H9 (cell line): Measurements from ENCODE around the gene GPR107. TPM values are rescaled to one million over a fixed set of nuclear protein-coding genes. Genes with fewer than 3 reads are reported as not detected.

Experiments
- DNase-seq: peaks from one replicate; pipeline ENCODE4 v3.0.0-alpha.2; 2017
- H2AFZ ChIP-seq: one replicate; pipeline ENCODE4 v1.6.1; 2013; ENCODE audit warnings: mild to moderate bottlenecking, low read length, control low read depth, moderate library complexity
- H2AK5ac ChIP-seq: 2 replicates; pipeline ENCODE4 v1.6.1; 2013; ENCODE audit warnings: low read length, control low read depth, mixed read lengths; ENCODE audit not compliant: insufficient read length
- H2BK120ac ChIP-seq: one replicate; pipeline ENCODE4 v1.6.1; 2013; ENCODE audit warnings: low read depth, mild to moderate bottlenecking, low read length, control low read depth, inconsistent platforms; ENCODE audit not compliant: poor library complexity, severe bottlenecking
- H2BK12ac ChIP-seq: 2 replicates; pipeline ENCODE4 v1.6.1; 2013; ENCODE audit warnings: low read length, control low read depth, mixed read lengths, low read depth; ENCODE audit not compliant: insufficient read length
- H2BK15ac ChIP-seq: 2 replicates; pipeline ENCODE4 v1.6.1; 2013; ENCODE audit warnings: low read depth, low read length, control low read depth
- H2BK20ac ChIP-seq: one replicate; pipeline ENCODE4 v1.6.1; 2013; ENCODE audit warnings: low read depth, mild to moderate bottlenecking, low read length, control low read depth, inconsistent platforms; ENCODE audit not compliant: poor library complexity, severe bottlenecking
- H2BK5ac ChIP-seq: 2 replicates; pipeline ENCODE4 v1.6.1; 2013; ENCODE audit warnings: low read length, control low read depth, mixed read lengths; ENCODE audit not compliant: insufficient read length
- H3K14ac ChIP-seq: 2 replicates; pipeline ENCODE4 v1.6.1; 2013; ENCODE audit warnings: low read length, control low read depth; ENCODE audit not compliant: insufficient read depth
- H3K18ac ChIP-seq: 2 replicates; pipeline ENCODE4 v1.6.1; 2013; ENCODE audit warnings: low read depth, mild to moderate bottlenecking, mixed read lengths, low read length, control low read depth; ENCODE audit not compliant: insufficient read length
- H3K23ac ChIP-seq: 2 replicates; pipeline ENCODE4 v1.6.1; 2013; ENCODE audit warnings: low read length, control low read depth, mixed read lengths, low read depth; ENCODE audit not compliant: insufficient read length
- H3K23me2 ChIP-seq: 2 replicates; pipeline ENCODE4 v1.6.1; 2013; ENCODE audit warnings: low read depth, mild to moderate bottlenecking, mixed read lengths, low read length, control low read depth; ENCODE audit not compliant: insufficient read length, poor library complexity, severe bottlenecking
- H3K27ac ChIP-seq: 2 replicates; pipeline ENCODE4 v1.5.1; 2013; ENCODE audit warnings: low read length, control low read depth, mixed read lengths, low read depth; ENCODE audit not compliant: insufficient read length
- H3K27me3 ChIP-seq: 2 replicates; pipeline ENCODE4 v1.6.1; 2013; ENCODE audit warnings: low read length, control low read depth, inconsistent platforms; ENCODE audit not compliant: insufficient read depth
- H3K4ac ChIP-seq: 2 replicates; pipeline ENCODE4 v1.6.1; 2013; ENCODE audit warnings: low read depth, mild to moderate bottlenecking, control low read depth, inconsistent platforms, low read length, moderate library complexity
- H3K4me1 ChIP-seq: 2 replicates; pipeline ENCODE4 v1.6.1; 2013; ENCODE audit warnings: low read length, control low read depth, inconsistent platforms; ENCODE audit not compliant: insufficient read depth
- H3K4me2 ChIP-seq: 2 replicates; pipeline ENCODE4 v1.6.1; 2013; ENCODE audit warnings: low read length, control low read depth, mixed read lengths; ENCODE audit not compliant: insufficient read length, insufficient read depth
- H3K56ac ChIP-seq: 2 replicates; pipeline ENCODE4 v1.6.1; 2013; ENCODE audit warnings: low read depth, mild to moderate bottlenecking, mixed read lengths, low read length, control low read depth; ENCODE audit not compliant: insufficient read length
- H3K79me1 ChIP-seq: 2 replicates; pipeline ENCODE4 v1.6.1; 2013; ENCODE audit warnings: low read depth, mild to moderate bottlenecking, moderate library complexity, low read length, control low read depth, inconsistent platforms; ENCODE audit not compliant: insufficient read depth, poor library complexity, severe bottlenecking
- H3K79me2 ChIP-seq: 2 replicates; pipeline ENCODE4 v1.6.1; 2013; ENCODE audit warnings: low read length, control low read depth, inconsistent platforms; ENCODE audit not compliant: insufficient read depth
- H3K9ac ChIP-seq: 2 replicates; pipeline ENCODE4 v1.6.1; 2013; ENCODE audit warnings: low read length, control low read depth, mixed read lengths; ENCODE audit not compliant: insufficient read length; ENCODE audit errors: extremely low read depth
- H3K9me3 ChIP-seq: one replicate; pipeline ENCODE4 v1.6.1; 2013; ENCODE audit warnings: low read depth, low read length, inconsistent platforms; ENCODE audit not compliant: control insufficient read depth
- H3T11ph ChIP-seq: one replicate; pipeline ENCODE4 v1.6.1; 2013; ENCODE audit warnings: mild to moderate bottlenecking, low read length, control low read depth, inconsistent platforms
- H4K20me1 ChIP-seq: one replicate; pipeline ENCODE4 v1.6.1; 2013; ENCODE audit not compliant: control insufficient read depth, insufficient read length, insufficient read depth
- H4K5ac ChIP-seq: 2 replicates; pipeline ENCODE4 v1.6.1; 2013; ENCODE audit warnings: low read depth, mild to moderate bottlenecking, mixed read lengths, low read length, control low read depth; ENCODE audit not compliant: insufficient read length
- H4K8ac ChIP-seq: replicated peaks from 2 replicates; pipeline ENCODE4 v1.6.1; 2013; ENCODE audit warnings: low read length, control low read depth, mixed read lengths, low read depth; ENCODE audit not compliant: insufficient read length
- H4K91ac ChIP-seq: 2 replicates; pipeline ENCODE4 v1.6.1; 2013; ENCODE audit warnings: low read depth, mild to moderate bottlenecking, moderate library complexity, mixed read lengths, low read length, control low read depth; ENCODE audit not compliant: insufficient read length
- H3K27ac Mint-ChIP-seq, 3 experiments: 2 replicates in 2 of 3; 3 replicates in 1 of 3; pipeline ENCODE4 v1.8.0; 2020 to 2021; ENCODE audit warnings: mixed read lengths in 3 of 3, mild to moderate bottlenecking in 1 of 3, moderate library complexity in 1 of 3
- H3K27me3 Mint-ChIP-seq: 2 replicates; pipeline ENCODE4 v1.8.0; 2021; ENCODE audit warnings: low read depth, mild to moderate bottlenecking, moderate library complexity, mixed read lengths
- H3K36me3 Mint-ChIP-seq, 3 experiments: 2 replicates in 2 of 3; 3 replicates in 1 of 3; pipeline ENCODE4 v1.8.0; 2020 to 2021; ENCODE audit warnings: low read depth in 3 of 3, mixed read lengths in 3 of 3; ENCODE audit not compliant: insufficient read depth in 1 of 3
- H3K4me1 Mint-ChIP-seq, 2 experiments: 2 replicates each; pipeline ENCODE4 v1.8.0; 2020; ENCODE audit warnings: mixed read lengths in 2 of 2
- H3K4me3 Mint-ChIP-seq, 2 experiments: 2 replicates in 1 of 2; 3 replicates in 1 of 2; pipeline ENCODE4 v1.8.0; 2020 to 2021; ENCODE audit warnings: mild to moderate bottlenecking in 2 of 2, mixed read lengths in 2 of 2, moderate library complexity in 1 of 2
- H3K9me3 Mint-ChIP-seq, 2 experiments: 2 replicates in 1 of 2; 3 replicates in 1 of 2; pipeline ENCODE4 v1.8.0; 2020; ENCODE audit warnings: mild to moderate bottlenecking in 2 of 2, mixed read lengths in 2 of 2, moderate library complexity in 1 of 2
- total RNA-seq: library from RNA; stranded (reverse); gene quantifications from 2 replicates; pipeline ENCODE4 v1.2.1, GENCODE V29; 2021
- TF ChIP-seq, protein P1 (sequence below): fragments of 200-600 bp; sonication (generic); conservative IDR thresholded peaks from 3 replicates; pipeline ENCODE4 v1.8.0; 2021; ENCODE audit warnings: antibody characterized with exemption, mild to moderate bottlenecking

GPR107 gene
- total RNA-seq, 1 experiment from 2014 or later, result 38.0 TPM

DNA sequence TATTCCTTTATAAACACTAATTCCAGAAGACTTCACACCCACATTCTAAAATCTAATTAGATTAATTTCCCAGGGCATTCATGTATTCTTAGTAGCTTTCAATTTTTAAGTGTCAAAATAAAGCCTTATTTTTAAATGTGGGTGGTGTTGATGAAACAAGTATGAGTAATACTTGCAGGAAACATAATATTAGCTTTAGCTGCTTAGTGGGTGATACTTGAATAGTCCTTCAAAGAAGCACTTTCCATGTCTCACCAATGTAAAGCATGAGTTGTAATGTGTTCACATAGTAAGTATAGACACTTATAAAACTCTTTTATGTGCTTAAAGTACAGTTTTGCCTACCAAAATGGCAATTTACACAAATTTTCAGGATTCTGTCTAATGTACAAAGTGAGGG is 17.6 kb upstream of the GPR107 start:
- no peak overlapping the region for H3K4me2 ChIP-seq
- H3K4me1 Mint-ChIP-seq, result peaks cover 10 to 13% of the 10 kb centered on the region in 2 experiments
- TF ChIP-seq, protein P1, sequence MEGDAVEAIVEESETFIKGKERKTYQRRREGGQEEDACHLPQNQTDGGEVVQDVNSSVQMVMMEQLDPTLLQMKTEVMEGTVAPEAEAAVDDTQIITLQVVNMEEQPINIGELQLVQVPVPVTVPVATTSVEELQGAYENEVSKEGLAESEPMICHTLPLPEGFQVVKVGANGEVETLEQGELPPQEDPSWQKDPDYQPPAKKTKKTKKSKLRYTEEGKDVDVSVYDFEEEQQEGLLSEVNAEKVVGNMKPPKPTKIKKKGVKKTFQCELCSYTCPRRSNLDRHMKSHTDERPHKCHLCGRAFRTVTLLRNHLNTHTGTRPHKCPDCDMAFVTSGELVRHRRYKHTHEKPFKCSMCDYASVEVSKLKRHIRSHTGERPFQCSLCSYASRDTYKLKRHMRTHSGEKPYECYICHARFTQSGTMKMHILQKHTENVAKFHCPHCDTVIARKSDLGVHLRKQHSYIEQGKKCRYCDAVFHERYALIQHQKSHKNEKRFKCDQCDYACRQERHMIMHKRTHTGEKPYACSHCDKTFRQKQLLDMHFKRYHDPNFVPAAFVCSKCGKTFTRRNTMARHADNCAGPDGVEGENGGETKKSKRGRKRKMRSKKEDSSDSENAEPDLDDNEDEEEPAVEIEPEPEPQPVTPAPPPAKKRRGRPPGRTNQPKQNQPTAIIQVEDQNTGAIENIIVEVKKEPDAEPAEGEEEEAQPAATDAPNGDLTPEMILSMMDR, result no peak
- DNase-seq, result no peak
- no peak overlapping the region for H3K4ac ChIP-seq
- H3K36me3 Mint-ChIP-seq, result no peaks in the 10 kb centered on the region; a peak in 1 of 7 replicates
- no peak overlapping the region for H3T11ph ChIP-seq
- H3K27ac ChIP-seq, result no peak overlapping the region
- H2AFZ ChIP-seq, result no peak overlapping the region
- H2BK20ac ChIP-seq, result no peak overlapping the region
- H2BK120ac ChIP-seq, result no peak overlapping the region
- H3K27me3 ChIP-seq, result no peaks in the 10 kb centered on the region
- H2BK15ac ChIP-seq, result no peak overlapping the region
- H2AK5ac ChIP-seq, result no peak overlapping the region
- no peak overlapping the region for H3K56ac ChIP-seq
- H3K14ac ChIP-seq, result no peak overlapping the region
- H4K8ac ChIP-seq, result no peak overlapping the region
- no peak overlapping the region for H3K9ac ChIP-seq
- peaks cover 2% of the 10 kb centered on the region for H3K79me1 ChIP-seq
- H3K4me3 Mint-ChIP-seq, result no peak overlapping the region
- no peak overlapping the region for H3K27ac Mint-ChIP-seq
- H4K20me1 ChIP-seq, result no peaks in the 10 kb centered on the region
- no peaks in the 10 kb centered on the region for H3K4me1 ChIP-seq
- no peaks in the 10 kb centered on the region for H3K9me3 Mint-ChIP-seq
- H4K5ac ChIP-seq, result no peak overlapping the region
- H3K79me2 ChIP-seq, result no peaks in the 10 kb centered on the region; the same call in 1 of the 2 replicates
- H2BK12ac ChIP-seq, result no peak overlapping the region
- no peak overlapping the region for H3K18ac ChIP-seq
- no peak overlapping the region for H2BK5ac ChIP-seq
- no peaks in the 10 kb centered on the region for H3K23me2 ChIP-seq
- H3K9me3 ChIP-seq, result no peaks in the 10 kb centered on the region
- no peaks in the 10 kb centered on the region for H3K27me3 Mint-ChIP-seq
- no peak overlapping the region for H4K91ac ChIP-seq
- no peak overlapping the region for H3K23ac ChIP-seq
